CD4-positive, alpha-beta T cell treated with Interleukin-1 beta for 1 hour (primary cell): ENCODE measurements around the gene SNX11.

ENCODE experiments used
- DNase-seq, 2 donors: peaks; one replicate each; pipeline ENCODE4 v3.0.0-alpha.2; 2020 to 2022

The SNX11 gene

DNA sequence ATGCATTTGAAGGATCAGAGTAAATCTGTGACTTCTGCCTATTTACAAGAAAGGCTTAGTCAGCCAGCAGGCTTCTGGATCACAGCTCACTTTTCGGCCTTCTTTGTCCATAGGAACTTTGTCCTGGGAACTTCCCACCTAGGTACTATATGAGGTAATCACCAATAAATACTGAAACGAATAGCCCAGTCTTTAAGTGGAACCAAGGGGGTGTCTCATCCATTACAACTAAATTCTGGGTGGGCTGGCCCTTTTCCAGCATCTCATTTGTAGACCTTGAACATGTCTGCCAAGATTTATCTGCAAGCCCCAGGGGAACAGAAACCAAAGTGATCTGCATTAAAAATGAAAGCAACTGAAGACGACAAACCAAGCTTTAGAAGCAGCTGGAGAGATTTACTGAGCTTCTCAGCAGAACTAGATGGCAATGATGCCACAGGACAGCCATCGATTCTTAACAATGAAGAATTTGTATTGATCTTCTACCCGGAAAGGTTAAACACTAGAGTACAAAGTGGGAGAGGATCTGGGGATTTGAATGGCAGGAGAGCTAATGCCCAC is 55.5 kb downstream of the SNX11 start:
- DNase-seq = no peak

GRCh38 chr17:48163809-48164208 is 56.2 kb downstream of the SNX11 start:
- no peak for DNase-seq

DNA sequence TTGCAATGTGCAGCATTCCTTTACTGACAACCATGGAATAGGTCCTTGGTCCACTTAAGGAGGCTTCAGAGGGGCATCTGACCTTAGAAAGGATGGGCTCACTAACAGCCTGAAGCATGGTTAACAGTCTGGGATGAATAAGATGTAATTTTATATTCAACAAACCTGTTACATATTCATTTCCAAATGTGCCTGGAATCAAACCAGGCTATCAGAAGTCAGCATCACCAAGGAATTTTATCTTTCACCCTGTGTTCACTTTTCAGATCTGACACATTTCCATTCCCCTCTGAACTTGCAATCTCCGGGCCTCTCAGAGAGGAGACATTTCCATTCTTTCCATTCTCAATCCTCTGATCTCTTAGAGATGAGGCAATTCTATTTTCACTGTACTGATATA is 62.4 kb downstream of the SNX11 start:
- no peak for DNase-seq
